ENCODE data around the gene OR2AK2. TPM values are rescaled to one million over a fixed set of nuclear protein-coding genes. Genes with fewer than 3 reads are reported as not detected.

OR2AK2 gene
- total RNA-seq, 1 experiment from 2014 or later = not detected

Small RNA genes lying within 50 kb of the gene (small RNA-seq; reads per million reads assigned to genes)
- not detected for gene RF00019

Other genes starting within 250 kb of the OR2AK2 start
- not detected in 2 replicates for gene OR6F1, start 248.6 kb upstream of the OR2AK2 start, total RNA-seq (2014; rRNA removed; shearing (Covaris generic))
- gene OR14K1, start 226.6 kb upstream of the OR2AK2 start, total RNA-seq (2014; rRNA removed; shearing (Covaris generic)) = not detected in 2 replicates
- not detected in 2 replicates for gene OR14A2, start 217.1 kb upstream of the OR2AK2 start, total RNA-seq (2014; rRNA removed; shearing (Covaris generic))
- not detected in 2 replicates for gene OR1C1, start 204.7 kb upstream of the OR2AK2 start, total RNA-seq (2014; rRNA removed; shearing (Covaris generic))
- not detected in 2 replicates for gene OR14A16, start 141.1 kb upstream of the OR2AK2 start, total RNA-seq (2014; rRNA removed; shearing (Covaris generic))
- not detected in 2 replicates for gene OR11L1, start 123.3 kb upstream of the OR2AK2 start, total RNA-seq (2014; rRNA removed; shearing (Covaris generic))
- gene TRIM58, start 108.0 kb upstream of the OR2AK2 start, total RNA-seq (2014; rRNA removed; shearing (Covaris generic)) = not detected in 2 replicates
- gene OR2W3, start 69.6 kb upstream of the OR2AK2 start, total RNA-seq (2014; rRNA removed; shearing (Covaris generic)) = not detected in 2 replicates
- not detected in 2 replicates for gene OR2T8, start 45.0 kb upstream of the OR2AK2 start, total RNA-seq (2014; rRNA removed; shearing (Covaris generic))
- not detected in 2 replicates for gene OR2AJ1, start 40.3 kb upstream of the OR2AK2 start, total RNA-seq (2014; rRNA removed; shearing (Covaris generic))
- not detected in 2 replicates for gene OR2L8, start 16.4 kb upstream of the OR2AK2 start, total RNA-seq (2014; rRNA removed; shearing (Covaris generic))
- not detected in 2 replicates for gene OR2L5, start 48.4 kb downstream of the OR2AK2 start, total RNA-seq (2014; rRNA removed; shearing (Covaris generic))
- gene OR2L2, start 64.8 kb downstream of the OR2AK2 start, total RNA-seq (2014; rRNA removed; shearing (Covaris generic)) = not detected in 2 replicates
- gene OR2L3, start 81.6 kb downstream of the OR2AK2 start, total RNA-seq (2014; rRNA removed; shearing (Covaris generic)) = not detected in 2 replicates
- gene OR2L13, start 130.0 kb downstream of the OR2AK2 start, total RNA-seq (2014; rRNA removed; shearing (Covaris generic)) = not detected in 2 replicates
- not detected in 2 replicates for gene OR2M5, start 179.9 kb downstream of the OR2AK2 start, total RNA-seq (2014; rRNA removed; shearing (Covaris generic))
- not detected in 2 replicates for gene OR2M2, start 209.6 kb downstream of the OR2AK2 start, total RNA-seq (2014; rRNA removed; shearing (Covaris generic))
- gene OR2M3, start 232.0 kb downstream of the OR2AK2 start, total RNA-seq (2014; rRNA removed; shearing (Covaris generic)) = not detected in 2 replicates